Measurements from ENCODE around the gene KRT6A.
"Not testable (repeated sequence)": the region's sequence is repeated elsewhere in the genome, so short reads cannot be mapped to it uniquely, and the experiment has no call there.

Gene KRT6A

DNA sequence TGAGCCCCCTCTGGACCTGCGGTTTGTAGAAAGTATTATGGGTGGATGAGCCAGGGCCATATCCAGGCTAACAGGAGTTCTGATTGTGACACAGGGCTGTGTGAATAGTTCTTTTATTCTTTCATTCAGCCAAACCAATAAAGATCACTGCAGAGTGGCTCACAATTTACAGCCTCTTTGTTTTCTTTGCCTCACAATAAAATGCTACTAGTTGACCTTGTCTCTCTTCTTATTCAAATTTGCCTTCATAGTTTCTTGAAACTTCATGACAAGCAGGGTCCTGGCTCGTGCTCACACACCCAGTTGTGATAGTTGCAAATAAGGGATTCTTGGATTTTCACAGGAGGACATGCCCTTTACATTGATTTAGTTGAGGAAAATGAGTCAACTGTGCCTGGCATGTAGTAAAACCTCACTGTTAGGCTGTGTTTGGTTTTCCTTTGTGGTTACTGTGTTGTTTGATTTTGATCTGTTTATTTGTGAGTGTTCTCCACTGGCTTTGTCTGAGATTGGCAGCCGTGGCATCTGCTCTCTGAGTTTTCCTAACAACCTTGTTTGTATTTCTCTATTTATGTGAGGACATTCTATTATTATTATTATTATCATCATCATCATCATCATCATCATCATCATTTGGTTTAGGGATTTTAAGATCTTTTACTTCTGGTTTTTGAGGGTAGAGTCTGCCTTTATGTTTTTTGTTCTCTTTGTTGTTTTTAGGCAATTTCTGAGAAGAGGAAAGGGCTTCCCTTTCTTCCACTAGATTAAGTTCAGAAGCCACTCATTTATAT lies 38.5 kb downstream of the KRT6A start:
- no peak for DNase-seq

DNA sequence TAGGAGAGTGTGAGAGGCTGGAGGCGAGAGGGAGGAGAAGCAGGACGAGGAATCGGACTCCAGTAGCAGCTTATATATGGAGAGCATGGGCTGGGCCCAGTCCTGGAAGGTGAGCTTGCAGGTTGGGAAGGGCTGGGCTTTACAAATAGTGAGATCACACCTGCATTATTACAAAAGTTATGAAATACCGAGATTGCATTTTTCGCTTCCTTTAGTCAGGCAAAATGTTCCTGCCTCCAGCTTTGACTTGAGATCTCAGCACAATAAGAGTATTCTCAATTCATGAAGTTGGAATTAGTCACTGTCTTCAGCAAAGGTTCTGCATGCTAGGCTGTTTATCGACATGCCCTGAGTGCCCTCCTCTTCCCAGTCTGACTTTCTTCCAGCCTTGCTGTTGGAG lies 41.0 kb downstream of the KRT6A start, which contains the start of gene KRT6B:
Gene KRT6B (minus strand): TSS at position 46 of the 400 bp plus-strand sequence. CDS start 68 bp downstream, outside the sequence.
- no peak for DNase-seq

DNA sequence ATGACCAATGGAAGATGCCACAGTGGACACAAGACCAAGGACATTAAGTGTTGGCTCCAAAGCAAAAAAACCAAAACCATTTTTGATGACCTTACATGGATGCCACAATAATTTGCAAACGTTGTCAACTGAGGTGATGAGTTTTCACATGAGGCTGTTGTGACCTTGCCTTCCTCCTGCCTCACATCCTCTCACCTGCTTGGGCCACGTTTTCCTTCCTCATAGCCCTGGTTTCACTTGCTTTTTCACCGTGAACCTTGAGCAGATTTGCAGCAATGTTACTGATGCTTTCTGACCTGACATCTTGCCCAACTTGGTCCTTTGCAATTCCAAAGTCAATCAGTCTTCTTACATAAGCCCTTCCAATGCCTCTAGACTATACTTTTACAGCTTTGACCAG lies 44.8 kb downstream of the KRT6A start:
- no peak for DNase-seq

DNA sequence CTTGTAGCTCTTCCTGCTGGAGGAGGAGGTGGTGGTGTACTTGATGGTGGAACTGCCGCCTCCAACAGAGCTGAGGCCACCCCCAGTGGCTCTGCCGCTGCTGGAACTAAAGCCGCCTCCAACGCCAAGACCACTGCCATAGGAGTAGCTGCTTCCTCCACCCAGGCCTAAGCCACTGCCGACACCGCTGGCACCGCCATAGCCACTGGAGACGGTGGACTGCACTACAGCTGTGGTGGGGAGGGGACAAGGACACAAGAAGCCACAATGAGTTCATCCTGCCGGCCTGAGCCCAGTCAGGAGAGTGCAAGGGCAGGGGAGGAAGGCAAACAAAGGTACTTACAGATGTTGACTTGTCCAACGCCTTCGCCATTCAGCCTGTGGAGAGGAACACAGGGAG lies 45.9 kb downstream of the KRT6A start:
- not testable (repeated sequence) for DNase-seq

DNA sequence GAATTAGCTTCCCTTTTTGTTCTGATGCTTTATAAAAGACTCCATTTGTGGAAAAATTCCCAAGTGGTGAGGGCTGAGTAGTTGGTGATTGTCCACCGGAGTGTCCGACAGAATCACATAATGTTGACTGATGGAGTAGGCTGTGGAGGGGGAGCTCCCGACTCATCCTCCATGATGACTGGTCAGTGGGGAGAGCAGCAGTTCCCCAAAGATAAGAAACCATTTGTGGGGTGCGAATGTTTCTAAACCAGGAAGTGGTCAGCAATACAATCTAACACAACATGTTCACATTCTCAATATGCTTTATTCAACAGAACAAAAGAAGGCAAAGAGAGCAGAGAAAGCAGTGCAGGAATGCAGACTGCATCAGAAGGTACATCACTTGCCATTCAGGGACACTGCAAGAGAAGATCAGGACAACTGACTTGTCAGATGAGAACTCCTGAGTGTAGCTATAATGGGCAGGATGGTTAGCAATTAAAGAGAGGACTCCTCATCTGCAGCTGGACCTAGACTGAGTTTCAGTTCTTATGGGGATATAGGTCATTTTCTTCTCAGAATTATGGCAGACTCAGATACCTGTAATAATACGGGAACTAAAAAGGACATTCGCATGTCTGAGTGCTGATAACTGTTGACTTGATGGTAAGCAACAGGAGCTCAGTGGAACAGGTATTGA lies 46.6 kb downstream of the KRT6A start:
- no peak for DNase-seq

DNA sequence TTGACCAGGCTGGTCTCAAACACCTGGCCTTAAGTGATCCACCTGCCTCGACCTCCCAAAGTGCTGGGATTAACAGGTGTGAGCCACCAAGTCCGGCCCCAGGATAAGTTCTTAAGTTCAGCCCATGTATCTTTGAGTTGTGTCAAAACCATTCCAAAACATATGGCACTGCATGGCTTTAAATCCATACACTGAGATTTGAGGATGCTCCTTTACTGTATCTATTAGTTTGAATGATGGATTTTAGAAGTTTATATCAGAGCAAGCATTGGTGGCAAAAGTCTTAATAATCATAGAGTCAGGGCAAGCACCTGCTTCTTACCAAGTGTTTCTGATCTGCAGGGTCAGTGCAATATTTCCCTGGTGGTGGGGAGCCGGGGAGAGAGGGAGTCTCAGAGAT lies 47.2 kb downstream of the KRT6A start:
- no peak for DNase-seq

DNA sequence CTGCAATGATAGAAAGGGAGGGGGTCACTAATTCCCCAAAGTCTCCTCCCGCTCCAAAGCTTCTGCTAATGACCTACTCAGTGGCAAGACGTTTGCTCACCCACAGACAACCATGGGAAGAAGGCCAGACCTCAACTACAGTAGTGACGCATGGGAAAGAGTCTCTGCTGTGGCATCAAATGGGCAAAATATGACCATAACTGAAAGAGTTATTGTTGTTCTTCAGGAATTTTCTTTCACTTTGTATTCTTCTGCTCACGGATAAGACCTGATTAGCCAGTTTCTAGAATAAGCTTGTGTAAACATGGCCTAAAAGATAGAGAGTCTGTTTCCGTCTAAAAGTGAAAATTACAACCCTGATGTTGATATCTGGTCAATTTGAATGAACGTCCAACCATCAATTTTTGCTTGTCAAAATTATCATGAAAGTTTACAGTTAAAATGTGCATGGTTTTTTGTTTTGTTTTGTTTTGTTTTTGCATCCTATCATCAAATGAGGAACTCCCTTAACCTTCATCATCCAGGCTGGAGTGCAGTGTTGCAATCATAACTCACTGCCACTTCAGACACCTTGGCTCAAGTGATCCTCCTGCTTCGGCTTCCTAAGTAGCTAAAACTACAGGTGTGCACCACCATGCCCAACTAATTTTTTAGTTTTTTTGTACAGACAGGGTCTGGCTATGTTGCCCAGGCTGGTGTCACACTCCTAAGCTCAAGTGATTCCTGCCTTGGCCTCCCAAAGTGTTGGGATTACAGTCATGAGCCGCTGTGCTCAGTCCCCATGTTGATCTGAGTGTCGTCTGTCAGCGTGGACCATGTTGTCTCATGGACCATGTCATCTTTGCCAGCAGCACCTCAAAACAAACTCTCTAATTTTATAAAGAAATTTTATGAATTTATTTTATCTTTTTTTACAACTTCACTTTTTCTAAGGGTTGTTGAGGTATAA lies 48.1 kb downstream of the KRT6A start:
- DNase-seq: no peak

DNA sequence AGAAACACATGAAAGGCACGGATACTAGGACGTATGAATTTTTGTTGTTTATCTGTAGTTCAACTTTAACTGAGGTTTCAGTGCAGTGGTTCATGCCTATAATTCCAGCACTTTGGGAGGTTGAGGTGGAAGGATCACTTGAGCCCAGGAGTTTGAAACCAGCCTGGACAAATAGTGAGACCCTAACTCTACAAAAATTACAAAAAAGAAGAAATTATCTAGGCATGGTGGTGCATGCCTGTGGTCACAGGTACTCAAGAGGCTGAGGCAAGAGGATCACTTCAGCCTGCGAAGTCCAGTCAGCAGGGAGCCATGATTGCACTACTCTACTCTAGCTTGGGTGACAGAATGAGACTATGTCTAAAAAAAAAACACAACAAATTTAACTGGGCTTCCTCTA lies 49.1 kb downstream of the KRT6A start:
- no peak for DNase-seq

DNA sequence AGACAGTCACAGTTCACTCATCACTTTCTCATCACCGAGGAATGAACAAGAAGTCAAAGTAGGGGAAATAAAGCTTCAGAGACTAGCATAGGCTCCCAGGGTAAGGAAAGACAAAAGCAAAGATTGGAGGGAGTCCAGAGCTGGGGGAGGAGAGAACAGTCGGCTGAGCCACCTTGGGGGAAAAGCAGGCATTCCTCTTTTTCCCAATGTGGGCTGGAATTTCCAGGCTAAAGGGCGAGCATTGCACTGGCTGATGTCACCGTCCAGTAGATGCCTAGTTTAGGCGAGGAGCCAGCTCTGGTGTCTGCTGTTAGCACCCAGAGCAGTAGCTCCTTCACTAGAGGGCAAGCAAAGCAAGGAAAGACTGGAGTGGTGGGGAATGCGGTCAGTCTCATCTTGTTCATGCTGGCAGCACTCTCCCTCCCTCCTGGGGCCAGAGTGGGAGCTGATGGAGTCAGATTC lies 50.4 kb downstream of the KRT6A start:
- no peak for DNase-seq

DNA sequence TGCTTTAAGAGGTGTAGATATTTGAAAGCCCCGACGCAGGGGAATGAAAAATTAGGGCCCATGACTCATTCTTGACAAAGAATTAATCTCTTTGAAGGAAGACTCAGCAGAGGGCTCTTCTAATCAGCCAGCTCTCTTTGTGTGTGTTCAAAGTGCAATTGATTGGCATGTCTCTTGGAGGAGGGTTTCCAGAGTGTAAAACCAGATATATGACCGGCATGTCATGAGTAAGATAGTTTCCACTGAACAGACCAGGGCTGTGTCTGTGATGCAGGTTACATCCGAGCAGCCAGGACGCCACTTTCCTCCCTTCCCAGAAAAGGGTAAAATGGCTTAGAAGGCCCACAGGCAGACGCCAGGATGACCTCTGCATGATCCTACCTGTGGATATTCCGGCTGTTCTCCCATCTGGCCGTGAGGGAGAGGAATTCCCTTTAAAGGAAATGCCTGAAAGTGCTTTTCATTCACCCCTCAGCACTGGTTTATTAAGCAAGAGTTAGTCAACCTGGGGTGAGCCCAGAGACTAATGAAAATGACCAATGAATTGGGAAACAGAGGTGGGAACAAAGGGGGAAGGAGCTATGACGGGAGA lies 51.6 kb downstream of the KRT6A start:
- no peak for DNase-seq

DNA sequence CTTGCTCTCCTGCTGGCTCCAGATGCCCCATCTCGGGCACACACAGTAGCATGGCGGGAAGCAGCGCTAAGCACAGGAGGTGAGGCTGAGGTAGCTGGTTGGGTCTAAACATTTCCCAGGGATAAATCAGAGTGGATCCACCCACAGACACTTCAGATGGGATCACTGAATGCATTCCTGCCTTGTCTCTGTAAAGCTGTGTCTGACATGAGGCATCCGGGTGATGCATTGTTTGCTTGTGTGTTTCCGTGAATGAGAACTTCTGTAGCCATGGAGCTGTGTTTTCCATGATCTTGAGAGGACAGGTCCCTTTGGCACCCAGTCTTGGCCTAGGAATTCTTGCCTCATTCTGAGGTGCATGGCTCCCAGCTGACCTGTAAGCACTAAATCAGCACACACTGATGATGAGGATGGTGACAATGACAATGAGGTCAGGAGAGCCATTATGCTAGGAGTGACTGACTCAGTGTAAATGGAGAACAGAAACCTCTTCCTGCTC lies 52.2 kb downstream of the KRT6A start:
- DNase-seq: peak; percentile 39

DNA sequence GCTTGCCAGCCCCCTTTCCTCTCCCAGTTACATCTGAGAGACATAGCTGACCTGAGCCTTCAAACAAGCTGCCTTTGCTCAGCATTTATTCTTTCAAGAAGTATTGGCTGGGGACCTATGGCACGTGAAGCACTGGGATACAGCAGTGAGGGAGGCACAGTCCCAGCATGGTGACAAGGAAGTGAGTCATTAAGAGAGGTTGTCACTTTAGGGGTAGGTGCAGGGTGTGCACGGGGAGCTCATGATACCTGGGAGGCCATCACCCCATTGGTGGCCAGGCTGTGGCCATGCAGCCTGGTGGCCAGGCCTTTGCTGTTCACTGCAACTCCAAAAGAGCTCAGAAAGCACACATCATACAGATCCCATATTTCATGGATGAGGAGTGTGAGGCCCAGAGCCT lies 53.2 kb downstream of the KRT6A start:
- no peak for DNase-seq

DNA sequence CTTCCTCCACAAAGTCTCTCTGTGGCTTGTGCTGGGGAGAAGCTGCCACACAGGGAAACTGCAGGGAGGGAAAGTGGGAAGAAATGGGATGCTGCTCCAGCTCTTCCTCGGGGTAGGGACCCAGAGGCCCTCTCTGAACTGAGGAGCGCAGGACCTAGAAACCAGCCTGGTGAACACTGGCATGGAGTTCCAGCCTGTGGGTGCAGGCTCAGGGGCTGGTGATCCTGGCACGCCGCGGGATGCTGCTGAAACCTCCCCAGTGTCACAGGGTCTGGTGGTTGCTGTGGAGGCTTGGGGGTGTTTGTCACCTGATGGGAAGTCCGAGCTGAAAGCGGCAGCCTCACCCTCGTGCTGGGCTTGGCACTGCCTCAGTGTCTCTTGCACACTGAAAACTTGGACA lies 53.6 kb downstream of the KRT6A start:
- DNase-seq: no peak

DNA sequence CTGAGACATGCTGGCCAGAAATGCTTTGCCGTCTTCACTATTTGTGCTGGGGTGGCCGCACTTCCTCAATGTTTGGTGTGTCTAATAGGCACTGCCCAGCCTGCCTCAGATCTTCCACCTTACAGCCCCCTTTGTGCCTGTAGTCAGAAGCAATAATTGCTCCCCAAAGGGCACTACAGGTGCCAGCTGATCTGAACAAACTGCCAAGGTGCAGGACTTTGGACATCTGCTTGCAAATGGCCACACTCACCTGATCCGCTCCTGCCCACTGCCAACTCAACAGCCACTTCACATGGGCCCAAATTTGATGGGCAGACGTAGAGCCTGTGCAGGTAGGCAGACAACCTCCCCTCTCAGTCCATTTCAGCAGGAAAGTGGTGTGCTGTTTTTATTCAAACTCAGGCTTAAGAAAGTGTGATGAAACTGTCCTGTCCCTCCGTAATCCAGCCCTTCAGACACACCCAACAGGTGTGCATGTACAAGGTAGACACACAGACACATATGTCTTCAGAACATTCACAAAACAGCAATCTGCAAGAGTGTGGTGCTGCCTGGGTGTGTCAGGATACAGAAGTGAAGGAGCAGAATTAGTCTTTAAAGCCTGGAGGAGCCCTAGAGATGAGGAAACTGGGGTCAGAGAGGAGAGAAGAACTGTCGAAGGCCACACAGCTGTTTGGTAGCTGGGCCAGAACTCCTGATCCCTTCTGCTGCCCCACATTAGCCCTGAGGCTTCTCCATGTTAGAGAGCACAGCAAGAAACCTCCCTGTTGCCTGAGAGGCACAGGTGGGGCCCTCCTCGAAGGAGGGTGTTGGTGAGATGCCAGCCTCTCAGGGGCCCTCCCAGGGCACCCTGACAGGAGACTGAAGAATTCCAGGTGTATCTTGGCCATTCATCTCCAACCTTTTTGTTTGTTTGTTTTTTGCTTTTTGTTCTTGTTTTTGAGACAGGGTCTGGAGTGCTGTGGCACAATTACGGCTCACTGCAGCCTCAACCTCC lies 54.5 kb downstream of the KRT6A start:
- DNase-seq: no peak

DNA sequence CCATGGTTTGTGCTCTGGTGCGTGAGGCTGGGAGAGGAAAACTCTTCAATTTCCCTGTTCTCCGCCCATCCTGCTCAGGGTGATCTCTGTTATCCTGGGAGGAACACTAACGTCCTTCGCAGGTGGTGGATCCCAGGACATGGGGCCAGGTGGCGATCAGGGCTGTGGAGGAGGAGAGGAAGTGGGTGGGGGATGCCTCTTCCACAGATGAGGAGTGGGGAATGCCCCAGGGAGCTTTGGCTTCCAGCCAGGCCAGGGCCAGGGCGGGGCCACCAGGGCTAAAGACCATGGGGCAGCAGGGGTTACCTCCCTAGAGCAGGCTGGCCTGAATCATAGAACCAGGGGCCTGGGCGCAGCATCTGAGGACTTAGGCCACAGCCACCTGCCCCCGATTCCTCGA lies 55.5 kb downstream of the KRT6A start:
- DNase-seq: no peak
